NCI-H1436 (cell line): ENCODE measurements around the gene PPP1R36.
"Not testable (repeated sequence)": the region's sequence is repeated elsewhere in the genome, so short reads cannot be mapped to it uniquely, and the experiment has no call there.

Experiments used
- DNase-seq: peaks from one replicate; lab custom pipeline; 2025; lab: John Stamatoyannopoulos, UW

Gene PPP1R36, protein sequence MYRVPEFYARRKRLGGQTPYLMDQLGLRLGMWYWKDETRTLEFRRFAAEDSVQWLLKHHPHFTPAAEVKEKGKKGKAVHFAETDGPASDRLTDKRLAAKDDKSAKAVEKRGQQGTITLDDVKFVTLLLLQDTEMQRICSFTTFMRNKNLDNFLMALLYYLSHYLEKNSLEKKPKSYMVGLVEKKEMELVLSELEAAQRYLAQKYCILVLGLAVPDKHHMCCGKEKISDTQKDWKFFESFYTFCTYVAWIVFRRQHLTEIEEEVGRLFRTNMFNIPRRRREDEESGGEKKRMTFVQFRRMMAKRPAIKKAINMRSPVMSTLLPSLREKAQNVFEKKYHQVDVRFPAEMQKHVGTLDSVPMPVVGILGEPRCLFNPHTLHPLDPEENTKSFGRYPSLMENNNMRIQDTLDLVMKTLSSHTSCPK

GRCh38 chr14:64549791-64550620, at the start of gene PPP1R36:
Gene PPP1R36, plus strand, starts transcription at chr14:64549961. Its CDS starts 37 bp downstream, at chr14:64549998.
- peak; percentile 53 for DNase-seq

GRCh38 chr14:64500088-64500487, 49.7 kb upstream of the PPP1R36 start:
- DNase-seq, result no peak

GRCh38 chr14:64501411-64502171, 48.2 kb upstream of the PPP1R36 start:
- no peak for DNase-seq

- DNase-seq, result no peak
Measured at GRCh38 chr14:64502456-64502855, 47.3 kb upstream of the PPP1R36 start.

- DNase-seq, result no peak
Measured at GRCh38 chr14:64502887-64503433, 46.8 kb upstream of the PPP1R36 start.

- peak; percentile 95 for DNase-seq
Measured at GRCh38 chr14:64503434-64504309, 46.1 kb upstream of the PPP1R36 start, which contains the start of gene ZBTB25. Gene ZBTB25, minus strand, starts transcription at chr14:64503838. Its CDS starts 13,305 bp downstream, at chr14:64490533.

DNA sequence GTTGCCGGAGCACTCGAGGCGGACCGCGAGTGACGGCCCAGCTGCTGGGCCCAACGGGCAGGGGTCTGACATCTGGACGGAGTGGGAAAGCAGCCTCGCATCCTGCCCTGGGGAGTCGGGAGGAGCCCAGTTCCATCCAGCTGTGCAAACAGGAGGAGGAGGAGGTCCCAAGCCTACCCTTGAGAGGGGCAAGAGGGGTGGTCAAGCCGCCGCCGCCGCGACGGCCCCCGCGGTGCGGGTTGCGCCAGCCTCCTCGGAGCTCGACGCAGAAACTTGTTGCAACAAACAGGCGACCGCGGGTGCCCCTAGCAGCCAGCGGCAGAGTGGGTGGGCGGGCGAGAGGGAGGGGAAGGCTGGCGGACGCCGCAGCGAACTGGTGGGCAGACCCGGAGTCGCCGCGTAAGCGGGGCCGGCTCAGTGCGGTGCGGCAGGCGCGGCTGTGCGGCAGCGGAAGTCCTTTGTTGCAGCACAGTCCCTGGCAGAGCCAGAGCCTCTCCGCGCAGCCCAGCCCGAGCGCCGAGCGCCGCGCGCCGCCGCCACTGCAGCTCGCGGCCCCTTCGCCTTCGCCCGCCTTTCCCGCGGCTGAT, 45.4 kb upstream of the PPP1R36 start, which contains the start of gene ZBTB1:
Gene ZBTB1 (plus strand): TSS at position 461 of the 587 bp plus-strand sequence. CDS start 16,735 bp downstream, outside the sequence.
- DNase-seq, result peak; percentile 57

- DNase-seq, result peak; percentile 86
Measured at GRCh38 chr14:64504897-64505794, 44.6 kb upstream of the PPP1R36 start.

- DNase-seq, result no peak
Measured at GRCh38 chr14:64506721-64507120, 43.0 kb upstream of the PPP1R36 start.

DNA sequence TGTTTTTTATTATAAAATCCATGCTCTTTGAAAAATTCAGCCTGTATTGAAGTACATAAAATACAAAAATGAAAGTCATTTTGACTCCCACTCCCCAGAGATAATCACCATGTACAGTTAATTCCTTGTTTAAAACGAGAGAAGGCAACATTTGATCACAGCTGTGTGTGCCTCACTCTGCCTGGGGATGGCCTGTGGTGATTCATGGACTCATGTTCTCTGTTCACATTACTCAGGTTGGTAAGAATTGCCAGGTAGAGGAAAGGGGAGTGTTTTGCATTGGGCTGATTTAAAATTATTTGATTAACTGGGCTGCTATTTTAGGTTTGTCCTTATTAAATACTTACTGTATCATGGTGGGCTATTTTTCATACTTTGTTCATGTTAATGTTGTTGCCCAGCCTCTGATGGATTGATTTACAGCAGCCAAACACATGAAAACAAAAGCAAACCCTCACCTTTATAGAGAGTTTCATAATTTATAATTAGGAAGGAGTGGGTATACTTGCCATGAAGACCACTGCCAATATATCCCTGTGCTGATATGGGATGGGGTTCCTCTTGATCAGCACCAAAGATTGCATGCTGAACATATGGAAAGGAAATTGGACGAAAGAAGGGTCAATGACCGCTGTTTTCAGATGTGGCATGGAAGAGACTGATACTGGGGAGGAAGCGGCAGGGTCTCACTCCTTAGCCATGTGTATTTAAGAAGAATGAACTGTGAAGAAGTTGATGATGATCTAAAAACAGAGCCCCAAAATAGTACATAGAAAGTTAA, 42.2 kb upstream of the PPP1R36 start:
- no peak for DNase-seq

DNA sequence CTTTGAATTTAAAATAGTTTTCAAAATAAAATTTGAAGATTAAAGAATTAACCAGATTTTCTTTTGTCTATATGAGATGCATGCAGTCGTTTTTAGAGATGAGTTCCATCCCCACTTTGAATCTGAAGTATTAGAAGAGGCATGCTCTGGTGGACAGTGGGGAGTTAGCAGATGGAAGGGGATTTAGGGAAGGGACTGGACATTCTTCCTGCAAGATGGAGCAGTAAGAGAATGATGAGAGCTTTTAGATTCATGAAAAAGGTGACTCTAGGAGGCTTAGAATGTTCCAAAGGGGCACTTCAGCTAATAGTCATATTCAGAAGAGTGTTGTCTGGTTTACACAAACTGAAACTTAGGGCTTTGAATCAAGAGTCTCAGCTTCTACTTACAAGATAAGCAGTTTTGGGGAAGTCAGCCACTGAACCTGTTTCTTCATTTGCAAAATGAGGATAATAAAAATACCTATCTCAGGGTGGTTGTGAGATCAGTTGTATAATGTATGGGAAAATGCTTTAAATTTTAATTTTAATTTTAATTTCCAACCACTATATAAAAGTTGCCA, 41.5 kb upstream of the PPP1R36 start:
- no peak for DNase-seq

GRCh38 chr14:64509036-64509435, 40.7 kb upstream of the PPP1R36 start:
- DNase-seq, result no peak

- peak; percentile 63 for DNase-seq
Measured at GRCh38 chr14:64510825-64511671, 38.7 kb upstream of the PPP1R36 start.

DNA sequence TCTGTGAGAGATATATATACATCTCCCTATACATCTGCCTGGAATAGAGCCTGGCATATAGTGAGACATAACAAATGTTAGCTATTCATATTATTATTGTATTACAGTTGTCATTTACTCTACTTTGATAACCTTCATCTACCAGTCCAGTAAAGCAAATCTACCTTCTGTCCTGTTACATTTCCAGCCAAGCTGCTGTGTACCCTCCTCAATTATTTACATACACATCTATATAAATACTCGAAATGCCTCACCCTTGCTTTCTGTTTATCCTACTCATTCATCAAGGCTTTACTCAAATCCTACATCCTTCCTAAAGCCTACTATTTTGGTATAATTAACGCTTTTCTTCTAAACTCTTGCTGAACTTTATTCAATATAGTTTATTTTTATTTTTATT, 36.5 kb upstream of the PPP1R36 start:
- no peak for DNase-seq

- DNase-seq, result no peak
Measured at GRCh38 chr14:64515053-64515452, 34.7 kb upstream of the PPP1R36 start.

DNA sequence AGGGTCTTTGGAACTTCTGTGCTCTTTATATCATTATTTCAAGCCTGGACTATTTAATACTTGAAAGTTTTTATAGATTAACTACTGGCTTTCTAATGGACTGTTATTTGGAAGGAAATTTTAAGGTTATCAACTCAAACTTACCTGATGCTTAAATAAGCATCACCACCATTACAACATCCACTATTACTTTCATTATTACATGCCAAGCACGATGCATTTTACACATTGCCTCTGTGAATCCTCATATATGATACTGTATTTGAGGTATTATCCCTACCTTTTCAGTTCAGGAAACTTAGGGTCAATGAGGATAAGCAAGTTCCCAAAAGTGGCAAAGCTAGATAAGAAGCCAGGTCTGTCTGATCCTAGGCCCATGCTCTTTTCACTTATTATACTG, 32.8 kb upstream of the PPP1R36 start:
- DNase-seq, result no peak

DNA sequence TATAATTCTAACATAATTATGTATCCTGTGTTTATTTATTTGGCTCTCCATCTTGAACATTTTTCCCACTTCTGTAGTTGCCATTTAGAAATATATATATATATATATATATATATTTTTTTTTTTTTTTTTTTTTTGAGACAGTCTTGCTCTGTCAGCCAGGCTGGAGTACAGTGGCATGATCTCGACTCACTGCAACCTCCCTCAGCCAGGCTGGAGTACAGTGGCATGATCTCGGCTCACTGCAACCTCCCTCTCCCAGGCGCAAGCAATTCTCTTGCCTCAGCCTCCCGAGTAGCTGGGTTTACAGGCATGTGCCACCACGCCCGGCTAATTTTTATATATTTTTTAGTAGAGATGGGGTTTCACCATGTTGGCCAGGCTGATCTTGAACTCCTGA, 32.1 kb upstream of the PPP1R36 start:
- not testable (repeated sequence) for DNase-seq
